Measurements from ENCODE around the gene PLCB2.

DNA sequence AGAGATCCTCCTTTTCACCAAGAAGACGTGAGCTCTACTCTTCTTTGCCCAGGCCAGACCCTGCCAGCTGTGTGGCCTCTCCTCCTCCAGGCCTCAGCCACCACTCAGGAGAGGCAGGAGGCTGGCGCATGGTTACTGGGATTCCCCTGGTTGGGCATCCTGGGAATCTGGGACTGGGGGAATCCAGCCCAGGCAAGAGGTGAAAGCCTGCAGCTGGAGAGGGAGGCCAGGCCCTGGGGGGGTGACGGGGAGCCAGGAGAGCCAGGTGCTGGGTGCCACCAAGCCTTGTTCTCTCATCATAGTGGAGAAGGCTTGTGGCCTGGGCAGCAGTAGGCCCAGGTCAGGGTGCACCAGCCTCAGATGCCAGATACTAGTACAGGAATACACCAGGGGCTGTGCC lies 26.8 kb upstream of the PLCB2 start:
- TF ChIP-seq CTCF (IDR thresholded peaks at IDR 0.05) = no peak
- TF ChIP-seq POLR2A (IDR thresholded peaks at IDR 0.05) = no peak

All from thyroid gland (tissue), 4 donors.